SK-N-SH treated with all-trans-retinoic acid at 6 μM for 48 hours (cell line): Measurements from ENCODE around the gene TAF1B.

ENCODE experiments used
- GLIS3 ChIP-seq: fragments of 250-450 bp; sonication (Bioruptor Pico); IDR thresholded peaks from 2 replicates; pipeline ENCODE4 v1.5.0; 2020; ENCODE audit warnings: mild to moderate bottlenecking, moderate library complexity
- ZNF565 ChIP-seq: fragments of 450-650 bp; formaldehyde crosslinking; conservative IDR thresholded peaks from 2 replicates; pipeline ENCODE4 v1.5.0; 2020; ENCODE audit warnings: low read depth, mild to moderate bottlenecking, moderate library complexity

DNA sequence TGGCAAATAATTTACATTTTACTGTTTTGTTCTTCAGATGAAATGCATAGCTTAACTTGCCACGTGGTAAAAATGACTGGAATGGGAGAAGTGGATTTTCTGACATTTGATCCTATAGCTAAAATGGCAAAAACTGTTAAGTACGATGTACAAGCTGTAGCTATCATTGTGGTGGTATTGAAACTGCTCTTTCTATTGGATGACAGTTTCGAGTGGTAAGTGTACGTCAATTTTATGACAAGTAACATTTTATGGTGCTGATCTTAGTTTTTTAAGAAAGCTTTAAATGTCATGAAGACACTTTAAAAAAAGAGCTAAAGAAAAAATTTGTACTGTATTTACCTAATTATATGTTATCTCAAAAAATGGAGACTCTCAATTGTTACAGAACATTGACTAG lies 67.4 kb downstream of the TAF1B start:
- TF ChIP-seq GLIS3 (CRISPR knock-in tag) (no peak), ZNF565 (no peak)
